ENCODE data around the gene CXorf65. TPM values are rescaled to one million over a fixed set of nuclear protein-coding genes. Genes with fewer than 3 reads are reported as not detected.
A peak's percentile ranks its signal among the peaks of the same experiment; 100 is the strongest.

CXorf65 gene
- total RNA-seq, 1 experiment from 2014 or later, result not detected

DNA sequence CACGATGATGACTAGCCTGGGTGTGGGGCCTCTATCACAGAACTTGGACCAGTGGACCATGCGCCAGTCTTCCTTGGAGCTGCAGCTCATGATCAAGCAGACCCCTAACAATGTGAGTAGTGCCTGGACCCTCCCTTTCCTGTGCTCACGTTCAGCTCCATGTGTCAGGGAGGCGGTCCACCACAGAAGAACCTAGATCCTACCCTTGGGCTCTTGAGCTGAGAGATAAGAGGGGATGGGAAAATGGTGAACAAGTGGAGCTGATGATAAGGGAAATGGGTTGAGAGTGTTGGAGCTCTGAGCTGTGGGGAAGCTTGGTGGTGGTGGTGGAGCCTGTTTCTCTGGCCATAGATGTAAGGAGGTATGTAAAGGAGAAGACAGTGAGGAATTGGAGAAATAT is 25.0 kb upstream of the CXorf65 start:
- H3K27ac Mint-ChIP-seq (ENCODE audit: unreplicated experiment), result no peak overlapping the region
- no TSS peak for BruUV-seq (replicated peaks)

GRCh38 chrX:71128915-71129765 is 22.6 kb upstream of the CXorf65 start:
- H3K27ac Mint-ChIP-seq (ENCODE audit: unreplicated experiment), result peak overlapping the region; percentile 5
- no peaks in the 10 kb centered on the region for H3K27me3 Mint-ChIP-seq (ENCODE audit: insufficient read depth, unreplicated experiment)
- intact Hi-C loops (cut with micrococcal nuclease; ENCODE audit: unreplicated experiment), result loop anchor here (1.0 to 5.0 kb wide), 3 partner anchors 31 to 131 kb away; no protein-coding TSS in a partner anchor
- Histone ChIP-seq H3K9me3 (no peaks in the 10 kb centered on the region), H3K27me3 (replicated peaks; ENCODE audit: control insufficient read depth, insufficient read depth, low read length) (no peaks in the 10 kb centered on the region), H3K36me3 (ENCODE audit: control insufficient read depth, insufficient read depth, low read length) (peaks cover 2% of the 10 kb centered on the region; the same call in 1 of the 2 replicates), H3K4me3 (ENCODE audit: low read depth, low read length) (no peak overlapping the region), H3K4me1 (no peaks in the 10 kb centered on the region)
- H3K36me3 Mint-ChIP-seq (ENCODE audit: insufficient read depth, unreplicated experiment), result peaks cover 35% of the 10 kb centered on the region
- H3K4me1 Mint-ChIP-seq (ENCODE audit: low read depth, unreplicated experiment), result peaks cover 17% of the 10 kb centered on the region
- H3K9me3 Mint-ChIP-seq (ENCODE audit: unreplicated experiment), result no peaks in the 10 kb centered on the region
- CTCF ChIA-PET, result interaction anchor here (0.8 kb wide), 1 partner anchor 48 kb away, joined by 3 read pairs; no protein-coding TSS in a partner anchor
- POLR2A ChIA-PET, result no interaction called here
- H3K4me3 Mint-ChIP-seq (ENCODE audit: unreplicated experiment), result no peak overlapping the region
- BruUV-seq (replicated peaks), result no TSS peak
- DNase-seq, result peak; percentile 52 to 70
- TF ChIP-seq CTCF (IDR thresholded peaks at IDR 0.05; ENCODE audit: insufficient read depth in 1 of 2, low read depth in 1 of 2, low read length in 1 of 2, severe bottlenecking in 1 of 2, unreplicated experiment in 1 of 2), result peak; percentile 68 to 76

More for the DNA sequence above, 25.0 kb upstream of the CXorf65 start:
- intact Hi-C loops (cut with micrococcal nuclease; ENCODE audit: unreplicated experiment), result no loop called here
- DNase-seq, result no peak
- Mint-ChIP-seq H3K36me3 (ENCODE audit: insufficient read depth, unreplicated experiment) (peaks cover 37% of the 10 kb centered on the region), H3K4me3 (ENCODE audit: unreplicated experiment) (no peak overlapping the region), H3K4me1 (ENCODE audit: low read depth, unreplicated experiment) (peaks cover 17% of the 10 kb centered on the region), H3K27me3 (ENCODE audit: insufficient read depth, unreplicated experiment) (no peaks in the 10 kb centered on the region), H3K9me3 (ENCODE audit: unreplicated experiment) (no peaks in the 10 kb centered on the region)
- Histone ChIP-seq H3K4me3 (ENCODE audit: low read depth, low read length) (no peak overlapping the region), H3K36me3 (ENCODE audit: control insufficient read depth, insufficient read depth, low read length) (peaks cover 2% of the 10 kb centered on the region; the same call in 1 of the 2 replicates), H3K4me1 (no peaks in the 10 kb centered on the region), H3K27me3 (replicated peaks; ENCODE audit: control insufficient read depth, insufficient read depth, low read length) (no peaks in the 10 kb centered on the region), H3K9me3 (no peaks in the 10 kb centered on the region)
- ChIA-PET CTCF (no interaction called here), POLR2A (interaction anchor here (0.6 kb wide), 1 partner anchor 519 kb away, joined by 3 read pairs; no protein-coding TSS in a partner anchor)
- no peak for TF ChIP-seq CTCF (IDR thresholded peaks at IDR 0.05; ENCODE audit: insufficient read depth in 1 of 2, low read depth in 1 of 2, low read length in 1 of 2, severe bottlenecking in 1 of 2, unreplicated experiment in 1 of 2)

- Histone ChIP-seq H3K4me1 (no peaks in the 10 kb centered on the region), H3K36me3 (ENCODE audit: control insufficient read depth, insufficient read depth, low read length) (peaks cover 2% of the 10 kb centered on the region), H3K9me3 (no peaks in the 10 kb centered on the region), H3K4me3 (ENCODE audit: low read depth, low read length) (no peak overlapping the region), H3K27me3 (replicated peaks; ENCODE audit: control insufficient read depth, insufficient read depth, low read length) (no peaks in the 10 kb centered on the region)
- Mint-ChIP-seq H3K36me3 (ENCODE audit: insufficient read depth, unreplicated experiment) (peaks cover 38% of the 10 kb centered on the region), H3K9me3 (ENCODE audit: unreplicated experiment) (no peaks in the 10 kb centered on the region), H3K27me3 (ENCODE audit: insufficient read depth, unreplicated experiment) (no peaks in the 10 kb centered on the region), H3K4me1 (ENCODE audit: low read depth, unreplicated experiment) (peaks cover 17% of the 10 kb centered on the region), H3K4me3 (ENCODE audit: unreplicated experiment) (no peak overlapping the region), H3K27ac (ENCODE audit: unreplicated experiment) (peak overlapping the region; percentile 5)
- no peak for DNase-seq
- no TSS peak for BruUV-seq (replicated peaks)
- no peak for TF ChIP-seq CTCF (IDR thresholded peaks at IDR 0.05; ENCODE audit: insufficient read depth in 1 of 2, low read depth in 1 of 2, low read length in 1 of 2, severe bottlenecking in 1 of 2, unreplicated experiment in 1 of 2)
- ChIA-PET CTCF (interaction anchor here (0.8 kb wide), 1 partner anchor 49 kb away, joined by 3 read pairs; no protein-coding TSS in a partner anchor), POLR2A (no interaction called here)
- intact Hi-C loops (cut with micrococcal nuclease; ENCODE audit: unreplicated experiment), result loop anchor here (5.0 kb wide), 1 partner anchor 49 kb away; no protein-coding TSS in a partner anchor
Observed at GRCh38 chrX:71128166-71128833, 21.8 kb upstream of the CXorf65 start.
